HG03066 (cell line): ENCODE results near the gene CREB3.

Experiments
- ATAC-seq: cut with Tn5 transposase; IDR thresholded peaks from one replicate; pipeline ENCODE4 v1.9.1; 2021; ENCODE audit warnings: low read depth; ENCODE audit not compliant: unreplicated experiment

CREB3 gene

GRCh38 chr9:35746583-35746982 lies 14.1 kb downstream of the CREB3 start:
- ATAC-seq, result no peak

DNA sequence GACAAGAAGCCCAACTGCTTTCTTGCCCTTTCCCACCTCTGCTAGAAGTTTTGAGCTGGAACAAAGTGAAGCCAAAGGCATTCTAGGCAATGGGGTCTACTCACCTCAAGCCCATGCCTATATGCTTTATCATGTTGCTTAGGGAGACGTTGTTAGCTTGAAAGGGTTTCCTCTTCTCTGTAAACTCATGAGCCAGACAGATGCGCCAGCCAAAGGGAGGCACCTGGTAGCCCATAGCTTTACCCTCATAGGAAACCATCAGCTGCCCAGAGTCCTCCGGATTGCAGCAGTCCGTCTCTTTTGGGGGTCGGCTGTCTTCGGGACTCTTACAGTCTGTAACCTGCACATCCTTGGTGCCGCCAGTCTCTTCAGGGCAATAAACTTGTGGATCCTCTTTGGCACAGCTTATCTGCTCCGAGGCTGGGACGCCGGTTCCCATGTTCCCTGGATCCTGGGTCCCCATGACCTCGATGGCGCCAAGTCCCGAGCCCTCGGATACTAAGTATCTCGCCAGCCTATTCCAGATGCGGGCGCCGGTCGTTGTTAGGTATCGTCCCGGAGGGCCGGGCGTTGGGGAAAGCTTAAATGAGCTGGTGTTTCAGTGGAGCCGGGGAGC lies 15.9 kb downstream of the CREB3 start:
- ATAC-seq, result no peak

GRCh38 chr9:35748858-35749514 lies 16.5 kb downstream of the CREB3 start, which contains the start of the genes GBA2 and RGP1:
Gene GBA2, minus strand, starts transcription at chr9:35749228. Its CDS starts 524 bp downstream, at chr9:35748704.
Gene RGP1, plus strand, starts transcription at chr9:35749287. Its CDS starts 469 bp downstream, at chr9:35749756.
- peak; percentile 66 for ATAC-seq

DNA sequence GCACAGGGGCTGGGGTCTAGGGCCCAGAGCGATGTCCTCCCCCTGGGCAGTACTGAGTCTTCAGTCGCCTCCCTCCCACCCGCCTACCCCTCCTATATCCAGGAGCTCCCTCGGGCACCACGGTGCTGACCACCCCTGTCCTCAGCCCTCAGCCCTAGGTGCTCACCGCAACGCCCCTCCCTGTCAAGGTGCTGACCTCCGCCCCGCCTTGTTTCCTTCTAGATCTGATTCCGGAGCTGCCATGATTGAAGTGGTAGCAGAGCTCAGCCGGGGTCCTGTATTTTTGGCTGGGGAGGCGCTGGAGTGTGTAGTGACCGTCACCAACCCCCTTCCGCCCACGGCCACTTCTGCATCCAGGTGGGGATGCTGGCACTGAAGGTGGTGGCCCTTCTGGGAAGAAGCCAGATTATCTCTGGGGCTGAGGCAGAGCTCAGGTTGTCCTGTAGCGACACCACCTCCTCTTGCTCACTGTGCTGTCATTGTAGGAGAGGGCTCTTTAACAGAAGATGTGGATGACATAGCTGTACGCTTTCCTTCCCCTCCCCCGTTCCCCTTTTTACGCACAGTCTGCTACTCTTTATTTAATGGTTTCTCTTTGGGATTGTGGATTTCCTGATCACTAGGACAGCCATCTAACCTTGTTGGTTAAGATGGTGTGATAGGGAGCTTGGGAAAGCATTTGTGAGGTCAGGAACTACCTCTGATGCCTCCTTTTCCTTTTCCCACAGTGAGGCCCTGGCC lies 17.2 kb downstream of the CREB3 start:
- ATAC-seq, result peak; percentile 49

DNA sequence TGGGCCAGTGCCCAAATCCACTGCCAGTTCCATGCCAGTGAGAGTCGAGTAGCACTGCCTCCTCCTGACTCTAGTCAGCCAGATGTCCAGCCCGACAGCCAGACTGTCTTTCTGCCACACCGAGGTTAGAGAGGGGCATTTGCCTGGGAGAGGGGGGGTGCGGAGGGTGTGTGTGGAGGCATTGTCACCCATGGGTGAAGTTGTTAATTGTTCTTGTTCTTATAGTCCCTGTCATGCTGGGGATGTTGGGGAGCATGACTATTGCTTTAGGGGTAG lies 17.7 kb downstream of the CREB3 start:
- ATAC-seq, result no peak

DNA sequence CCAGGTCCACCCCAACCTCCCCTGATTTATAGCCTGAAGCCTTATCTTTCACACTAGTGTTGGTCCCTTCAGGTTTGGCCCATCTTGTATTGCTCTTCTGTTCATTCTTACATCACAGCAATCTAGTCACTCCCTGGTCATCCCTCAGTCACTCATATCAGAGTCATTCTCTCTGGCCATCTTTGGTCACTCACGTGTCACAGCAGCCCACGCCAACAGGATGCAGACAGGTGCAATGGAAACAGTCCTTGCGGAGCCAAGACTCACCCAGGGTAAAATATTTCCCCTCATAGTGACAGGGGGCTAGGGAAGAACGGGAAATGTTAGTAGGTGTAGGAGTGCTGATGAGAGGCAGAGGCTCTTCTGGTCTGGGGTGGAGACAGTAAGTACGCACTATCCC lies 21.0 kb downstream of the CREB3 start:
- no peak for ATAC-seq

DNA sequence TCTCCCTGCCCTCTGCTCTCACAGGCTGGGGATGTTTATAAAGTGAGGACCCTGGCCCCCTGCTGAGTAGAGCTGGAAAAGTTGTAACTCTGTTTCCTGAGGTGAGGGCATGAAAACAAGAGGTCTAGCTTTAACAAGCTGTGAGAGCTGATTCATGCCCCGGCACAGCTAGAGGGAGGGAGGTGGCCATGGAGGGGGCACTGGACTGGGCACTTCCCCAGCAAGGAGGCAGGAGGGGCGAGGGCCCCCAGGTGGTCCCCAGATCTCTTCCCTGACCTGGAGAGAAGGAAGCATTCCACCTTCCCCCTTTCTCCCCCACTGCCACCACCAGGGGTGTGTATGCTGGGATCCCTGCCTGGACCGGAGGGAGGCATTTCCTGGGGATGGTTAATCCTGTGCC lies 21.8 kb downstream of the CREB3 start, which contains the start of gene MSMP:
Gene MSMP (minus strand): TSS at position 13 of the 400 bp plus-strand sequence. CDS start 147 bp downstream, outside the sequence.
- ATAC-seq, result no peak

DNA sequence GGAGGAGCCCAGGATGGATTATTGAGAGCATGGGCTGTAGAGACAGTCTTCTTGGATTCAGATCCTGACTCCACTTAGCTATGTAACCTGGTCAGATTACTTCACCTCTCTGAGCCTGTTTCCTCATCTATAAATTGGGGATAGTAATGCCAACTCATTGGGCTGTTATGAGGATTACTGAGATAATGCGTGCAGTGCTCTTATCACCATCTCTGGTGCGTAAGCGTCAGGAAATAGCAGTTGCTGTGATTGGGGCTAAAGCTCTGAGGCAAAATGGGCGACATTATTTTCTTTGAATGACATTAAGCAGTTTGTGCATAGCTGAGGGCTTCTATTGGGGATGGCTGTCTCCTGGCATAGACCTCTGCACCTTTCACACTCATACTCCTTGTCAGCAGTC lies 22.6 kb downstream of the CREB3 start:
- ATAC-seq, result no peak

- ATAC-seq, result peak; percentile 57
These were observed 24.1 kb downstream of the CREB3 start for GRCh38 chr9:35756275-35757225.

DNA sequence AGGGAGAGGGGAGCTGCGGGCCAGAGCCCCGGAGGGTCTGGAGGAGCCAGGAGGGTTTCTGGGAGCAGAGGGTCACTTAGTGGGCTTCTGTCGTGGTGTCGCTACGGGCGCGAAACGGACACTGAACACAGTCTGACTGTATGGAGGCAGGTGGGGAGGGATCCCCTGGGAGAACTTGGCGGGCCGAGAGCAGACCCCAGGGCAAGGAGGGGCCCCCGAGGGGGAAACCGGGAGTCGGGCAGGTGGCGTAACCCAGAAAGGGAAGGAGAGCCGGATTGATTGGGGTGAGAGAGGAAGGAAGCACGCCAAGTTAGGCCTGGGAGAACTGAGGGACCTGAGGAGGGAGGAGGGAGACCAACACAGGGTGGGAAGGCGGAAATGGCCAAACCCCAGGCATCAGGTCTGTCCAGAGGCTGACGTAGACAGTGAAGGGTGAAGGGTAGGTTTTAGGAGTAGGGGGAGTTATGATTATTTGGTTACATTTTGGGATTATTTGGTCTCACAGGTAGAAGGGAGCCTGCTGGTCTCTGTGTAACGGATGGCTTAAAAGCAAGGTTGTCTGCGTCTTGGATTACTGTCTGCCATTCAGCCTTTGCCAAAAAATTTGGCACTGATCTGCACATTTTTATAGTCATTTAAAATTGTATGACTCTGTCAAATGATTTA lies 24.9 kb downstream of the CREB3 start:
- ATAC-seq, result peak; percentile 65

GRCh38 chr9:35757892-35758275 lies 25.4 kb downstream of the CREB3 start:
- no peak for ATAC-seq

GRCh38 chr9:35758475-35759050 lies 26.1 kb downstream of the CREB3 start:
- no peak for ATAC-seq

DNA sequence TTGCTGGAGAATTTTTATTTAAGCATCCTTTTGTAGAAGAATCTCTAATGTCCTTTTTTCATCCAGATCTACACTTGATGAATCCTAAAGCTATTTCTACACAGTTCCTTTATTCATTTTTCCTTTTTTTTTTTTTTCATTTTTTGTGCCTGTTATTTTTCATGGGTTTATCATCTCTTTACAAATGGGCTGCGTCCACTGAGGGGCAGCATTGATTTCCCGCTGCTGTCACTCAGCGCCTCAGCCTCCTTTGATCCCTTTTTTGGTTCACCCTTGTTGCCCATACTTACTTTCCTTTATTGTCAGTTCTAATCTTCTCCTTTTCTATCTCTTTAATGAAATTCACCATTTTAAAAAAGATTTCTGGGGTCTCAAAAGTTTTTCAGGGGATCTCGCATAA lies 27.3 kb downstream of the CREB3 start:
- no peak for ATAC-seq

DNA sequence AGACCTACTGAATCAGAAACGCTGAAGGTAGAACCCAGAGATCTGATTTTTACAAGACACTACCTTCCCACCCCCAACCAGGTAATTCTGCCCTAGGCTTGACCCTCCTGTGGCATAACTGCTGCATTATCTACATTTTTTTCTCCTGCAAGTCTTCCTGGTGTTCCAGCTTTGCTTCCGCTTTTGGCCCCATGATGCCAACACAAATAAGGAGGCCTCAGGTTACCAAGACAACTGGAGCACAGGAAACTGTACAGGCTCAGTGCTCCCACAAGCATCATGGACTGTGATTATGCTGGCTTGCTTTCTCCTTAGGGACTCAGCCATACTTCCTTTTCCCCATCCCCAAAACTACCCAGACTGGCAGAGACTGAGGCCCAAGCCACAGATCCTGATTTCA lies 28.2 kb downstream of the CREB3 start:
- no peak for ATAC-seq

DNA sequence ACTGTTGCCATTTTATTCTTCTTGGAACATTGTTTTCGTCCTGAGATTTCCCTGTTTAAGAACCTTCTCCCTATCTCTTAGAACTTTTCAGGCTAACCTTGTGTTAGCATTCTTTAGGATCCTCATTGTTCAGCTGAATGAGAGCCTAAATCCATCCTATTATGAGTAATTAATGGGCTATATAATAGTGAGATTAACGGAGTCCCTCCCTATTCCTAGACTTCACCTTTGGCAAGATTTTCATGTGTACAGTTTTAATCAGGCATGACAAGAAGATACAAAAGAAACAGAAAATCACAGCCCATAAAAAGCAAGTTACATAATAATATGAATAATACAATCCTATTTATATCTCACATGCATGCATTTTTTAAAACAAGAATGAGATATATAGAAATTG lies 30.7 kb downstream of the CREB3 start:
- ATAC-seq, result no peak

DNA sequence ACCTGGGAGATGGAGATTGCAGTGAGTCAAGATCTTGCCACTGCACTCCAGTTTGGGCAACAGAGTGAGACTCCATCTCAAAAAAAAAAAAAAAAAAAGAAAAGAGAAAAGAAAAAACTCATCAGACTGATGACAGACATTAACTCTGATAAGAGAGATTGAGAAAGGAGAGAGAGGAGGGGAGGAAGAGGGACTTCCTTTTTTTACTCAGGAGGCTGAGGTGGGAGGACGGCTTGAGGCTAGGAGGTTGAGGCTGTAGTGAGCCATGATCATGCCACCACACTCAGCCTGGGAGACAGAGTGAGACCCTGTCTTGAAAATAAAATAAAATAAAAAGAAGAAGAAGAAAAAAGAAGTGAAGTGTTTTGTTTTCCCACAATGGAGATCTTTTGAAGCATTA lies 31.3 kb downstream of the CREB3 start:
- no peak for ATAC-seq

- ATAC-seq, result no peak
These were observed 34.5 kb downstream of the CREB3 start for GRCh38 chr9:35766997-35767396.

DNA sequence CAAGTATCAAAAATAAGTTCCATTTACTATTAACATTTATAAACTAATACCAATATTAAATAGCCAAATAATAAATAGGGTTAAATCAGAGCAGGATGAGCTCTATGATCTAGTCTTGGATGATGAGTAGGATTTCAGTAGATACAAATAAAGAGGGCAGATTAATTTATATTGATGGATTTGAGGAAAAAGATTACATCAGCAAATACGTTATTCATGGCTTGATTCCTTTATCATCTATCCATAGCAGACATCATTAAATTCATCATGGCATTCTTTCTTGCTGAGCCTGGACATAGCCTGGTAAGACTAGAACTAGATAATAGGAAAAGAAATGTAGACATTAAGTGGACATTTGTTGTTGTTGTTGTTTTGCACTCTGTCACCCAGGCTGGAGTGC lies 35.0 kb downstream of the CREB3 start:
- no peak for ATAC-seq

GRCh38 chr9:35769763-35770162 lies 37.3 kb downstream of the CREB3 start:
- no peak for ATAC-seq

- ATAC-seq, result no peak
These were observed 38.6 kb downstream of the CREB3 start for GRCh38 chr9:35771075-35771433.
